Nucleus accumbens (tissue), 56 donors: ENCODE measurements around the gene MAD2L2.
A peak's percentile ranks its signal among the peaks of the same experiment; 100 is the strongest.

ENCODE experiments used
- DNase-seq, 56 donors: peaks; one replicate each; lab custom pipeline; 2025; lab: John Stamatoyannopoulos, UW

MAD2L2 gene

DNA sequence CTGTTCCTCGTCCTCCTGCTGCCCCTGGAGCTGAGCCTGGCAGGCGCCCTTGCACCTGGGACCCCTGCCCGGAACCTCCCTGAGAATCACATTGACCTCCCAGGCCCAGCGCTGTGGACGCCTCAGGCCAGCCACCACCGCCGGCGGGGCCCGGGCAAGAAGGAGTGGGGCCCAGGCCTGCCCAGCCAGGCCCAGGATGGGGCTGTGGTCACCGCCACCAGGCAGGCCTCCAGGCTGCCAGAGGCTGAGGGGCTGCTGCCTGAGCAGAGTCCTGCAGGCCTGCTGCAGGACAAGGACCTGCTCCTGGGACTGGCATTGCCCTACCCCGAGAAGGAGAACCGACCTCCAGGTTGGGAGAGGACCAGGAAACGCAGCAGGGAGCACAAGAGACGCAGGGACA lies 25.3 kb upstream of the MAD2L2 start:
- no peak for DNase-seq

- DNase-seq, result no peak
Observed at GRCh38 chr1:11705596-11705995, 24.6 kb upstream of the MAD2L2 start.

- no peak for DNase-seq
Observed at GRCh38 chr1:11704691-11705475, 23.9 kb upstream of the MAD2L2 start.

DNA sequence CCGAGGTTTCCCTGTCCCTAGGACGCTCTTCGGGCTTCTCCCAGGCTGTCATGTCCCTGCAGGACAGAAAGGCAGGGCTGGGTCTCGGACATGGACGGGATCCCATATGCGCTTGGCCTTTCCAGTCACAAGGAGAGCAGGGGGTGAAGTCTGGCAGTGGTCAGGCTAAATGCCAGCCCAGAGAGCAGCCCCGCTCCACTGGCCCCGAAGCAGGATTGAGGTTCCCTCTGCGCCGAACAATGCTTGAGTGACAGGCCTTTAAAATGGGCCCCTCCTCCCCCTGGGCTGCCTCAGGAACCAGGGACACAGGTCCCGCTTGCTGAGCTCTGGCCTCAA lies 23.2 kb upstream of the MAD2L2 start:
- no peak for DNase-seq

- DNase-seq, result no peak
Observed at GRCh38 chr1:11703357-11704193, 22.6 kb upstream of the MAD2L2 start.

- no peak for DNase-seq
Observed at GRCh38 chr1:11701981-11702803, 21.2 kb upstream of the MAD2L2 start.

DNA sequence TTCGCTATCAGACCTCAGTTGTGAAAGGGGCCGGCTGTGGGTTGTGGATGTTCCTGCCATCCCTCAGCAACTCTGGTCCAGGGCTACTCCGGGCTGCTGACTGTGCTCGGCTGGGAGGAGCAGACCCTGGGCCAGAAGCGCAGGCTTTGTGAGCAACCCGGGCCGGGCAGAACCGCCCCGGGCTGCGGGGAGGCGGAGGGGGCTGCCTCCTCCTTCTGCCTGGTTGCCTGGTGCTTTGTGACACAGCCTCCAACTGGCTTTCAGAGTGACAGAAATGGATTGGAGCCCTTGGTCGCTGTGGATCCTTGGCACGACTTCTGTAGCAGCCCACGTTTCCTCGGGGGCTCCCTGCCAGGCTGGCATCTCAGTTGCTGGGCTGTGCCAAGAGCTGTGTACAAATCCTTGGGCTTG lies 20.6 kb upstream of the MAD2L2 start:
- peak in 54 of 56 donors; percentile 26 to 89 (median 71) for DNase-seq

- peak in 1 of 56 donors; percentile 34 for DNase-seq
Observed at GRCh38 chr1:11700601-11701467, 19.9 kb upstream of the MAD2L2 start.

- DNase-seq, result no peak
Observed at GRCh38 chr1:11697893-11698210, 16.9 kb upstream of the MAD2L2 start.

- DNase-seq, result no peak
Observed at GRCh38 chr1:11697188-11697892, 16.4 kb upstream of the MAD2L2 start.

- DNase-seq, result no peak
Observed at GRCh38 chr1:11695861-11696260, 14.9 kb upstream of the MAD2L2 start.

DNA sequence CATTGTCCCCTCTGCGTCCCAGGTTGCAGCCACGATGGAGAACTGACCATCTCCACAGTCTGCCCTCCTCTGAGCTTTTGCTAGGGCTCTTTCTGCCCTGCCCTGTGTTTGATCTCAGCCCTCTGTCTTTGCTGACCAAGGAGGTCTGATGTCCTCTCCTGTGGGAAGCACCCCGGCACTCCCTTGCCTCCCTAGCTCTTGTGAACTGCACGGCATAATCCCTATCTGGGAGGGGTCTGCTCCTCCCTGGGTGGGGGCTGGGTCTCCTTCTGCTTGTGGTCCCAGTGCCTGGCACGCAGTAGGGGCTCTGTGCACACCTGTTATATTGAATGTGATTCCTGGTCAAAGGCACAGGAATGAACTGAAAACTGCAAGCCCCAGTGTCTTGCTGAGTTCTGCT lies 13.0 kb upstream of the MAD2L2 start:
- DNase-seq, result no peak

DNA sequence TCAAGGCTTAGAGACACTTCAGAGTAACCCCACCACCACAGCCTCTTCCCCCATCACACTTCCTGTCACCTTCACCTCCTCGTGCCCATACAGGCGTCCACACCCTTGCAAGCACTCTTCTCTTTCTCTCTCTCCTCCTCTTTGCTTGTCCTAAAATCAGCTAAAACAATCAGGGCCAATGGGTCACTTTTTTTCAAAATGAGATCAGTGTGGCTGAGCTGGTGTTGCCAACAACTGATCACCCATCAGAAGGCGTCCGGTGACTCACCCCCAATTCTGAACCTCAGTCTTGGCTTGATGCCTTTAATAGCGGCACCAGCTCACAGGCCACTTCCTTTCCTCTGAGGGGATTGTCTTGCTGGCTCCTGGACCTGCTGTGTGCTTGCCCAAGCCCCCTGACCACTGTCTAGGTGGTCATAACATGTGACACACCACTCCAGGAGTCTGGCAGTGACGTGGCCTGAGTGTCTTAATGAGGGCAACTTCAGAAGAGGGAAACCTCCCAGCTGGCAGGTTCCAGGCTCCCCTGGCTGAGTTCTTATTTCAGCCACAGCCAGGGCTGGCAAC lies 12.2 kb upstream of the MAD2L2 start:
- DNase-seq, result peak in 9 of 56 donors; percentile 6 to 55 (median 25)

- DNase-seq, result no peak
Observed at GRCh38 chr1:11691928-11692711, 11.2 kb upstream of the MAD2L2 start.

DNA sequence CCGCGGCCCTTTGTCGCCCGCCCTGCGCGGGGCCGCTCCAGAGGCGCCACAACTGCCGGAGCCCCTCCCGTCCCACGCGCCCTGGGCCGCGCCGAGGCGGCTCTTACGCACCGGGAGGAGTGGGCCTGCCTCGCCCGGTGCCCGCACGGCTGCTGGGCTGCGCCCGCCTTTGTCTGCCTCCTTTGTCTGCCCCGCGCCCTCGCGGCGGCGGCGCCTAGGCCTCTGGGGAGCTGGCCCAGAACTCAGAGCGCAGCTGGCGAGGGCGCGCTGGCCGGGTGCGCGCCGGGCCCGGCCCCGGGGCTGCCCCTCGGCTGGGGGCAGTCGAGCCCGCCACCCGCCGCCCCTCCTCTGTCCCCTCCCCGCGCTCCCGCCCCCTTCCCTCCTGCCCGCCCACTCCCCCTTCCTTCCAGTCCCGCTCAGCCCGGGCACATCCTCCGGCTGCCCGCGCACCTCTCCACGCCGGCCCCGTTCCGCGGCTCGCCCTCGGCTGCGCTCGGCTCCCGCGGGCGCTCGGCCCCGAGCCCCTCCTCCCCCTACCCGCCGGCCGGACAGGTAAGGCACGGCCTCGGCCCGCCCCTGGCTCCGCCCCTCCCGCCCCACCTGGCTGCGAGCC lies 10.5 kb upstream of the MAD2L2 start, which contains the start of gene DRAXIN:
Gene DRAXIN (plus strand): TSS at position 409 of the 613 bp plus-strand sequence. CDS start 14,549 bp downstream, outside the sequence.
- peak in 7 of 56 donors; percentile 7 to 55 (median 22) for DNase-seq

- peak in 3 of 56 donors; percentile 12 to 55 (median 23) for DNase-seq
Observed at GRCh38 chr1:11690397-11691301, 9.7 kb upstream of the MAD2L2 start.

GRCh38 chr1:11688506-11688905 lies 7.6 kb upstream of the MAD2L2 start:
- no peak for DNase-seq
